ENCODE measurements around the gene ZNF414.

The ZNF414 gene

DNA sequence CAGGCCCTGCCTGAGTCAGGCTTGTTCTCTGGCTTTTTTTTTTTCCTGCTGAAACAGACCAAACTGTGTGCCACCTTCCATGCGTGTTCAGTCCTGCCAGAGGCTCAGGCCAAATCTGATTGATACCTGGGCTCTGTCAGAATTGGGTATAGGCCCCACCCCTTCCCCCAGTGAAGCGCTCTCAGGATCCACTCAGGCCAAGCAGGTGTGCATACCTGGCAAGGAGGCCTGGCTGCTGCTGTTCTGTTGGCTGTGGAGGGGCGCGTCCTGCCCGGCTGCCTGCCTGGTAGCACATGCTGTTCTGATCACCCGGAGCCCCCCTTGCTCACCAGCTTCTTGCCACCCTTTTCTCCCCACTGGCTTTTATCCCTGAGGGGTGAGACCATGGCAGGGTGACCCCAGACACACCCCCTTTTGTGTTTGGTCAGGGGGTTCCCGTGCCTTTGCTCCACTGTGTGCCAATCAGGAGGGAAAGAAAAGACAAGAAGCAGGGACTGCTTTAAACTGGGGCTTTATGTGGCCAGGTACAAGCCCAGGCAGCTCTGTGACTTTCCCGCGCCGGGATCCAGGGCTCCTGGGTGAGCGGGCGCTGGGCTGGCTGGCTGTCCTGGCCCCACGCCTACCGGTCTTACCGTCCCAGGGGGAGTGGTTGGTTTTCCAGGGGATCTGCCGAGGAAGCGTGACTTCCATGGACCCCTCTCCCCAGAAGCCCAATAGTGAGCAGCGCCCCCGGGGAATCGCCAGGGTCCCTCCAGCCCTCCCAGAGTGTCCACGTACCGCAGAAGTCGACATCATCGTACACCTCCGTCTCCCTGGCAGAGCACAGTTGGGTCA, 24.2 kb downstream of the ZNF414 start:
- no peak for DNase-seq

DNA sequence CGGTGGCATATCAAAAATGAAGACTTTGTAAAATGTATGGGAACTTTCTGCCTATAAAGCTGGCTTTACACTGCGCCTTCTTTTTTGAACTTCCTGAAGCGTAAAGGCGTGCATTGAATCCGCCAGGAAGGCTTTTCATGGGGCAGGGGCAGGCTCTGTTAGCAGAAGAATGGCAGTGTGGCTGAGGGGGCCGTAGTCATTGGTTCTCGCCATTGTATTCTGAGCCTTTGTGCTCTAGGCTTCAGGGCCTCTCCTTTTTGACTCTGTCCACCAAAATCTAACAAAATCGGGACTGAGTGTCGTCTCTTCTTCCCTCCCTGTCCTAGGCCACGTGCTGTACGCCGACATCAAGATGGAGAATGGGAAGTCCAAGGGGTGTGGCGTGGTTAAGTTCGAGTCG, 25.6 kb downstream of the ZNF414 start:
- DNase-seq, result no peak

GRCh38 chr19:8487137-8487851, 26.7 kb downstream of the ZNF414 start:
- no peak for DNase-seq

DNA sequence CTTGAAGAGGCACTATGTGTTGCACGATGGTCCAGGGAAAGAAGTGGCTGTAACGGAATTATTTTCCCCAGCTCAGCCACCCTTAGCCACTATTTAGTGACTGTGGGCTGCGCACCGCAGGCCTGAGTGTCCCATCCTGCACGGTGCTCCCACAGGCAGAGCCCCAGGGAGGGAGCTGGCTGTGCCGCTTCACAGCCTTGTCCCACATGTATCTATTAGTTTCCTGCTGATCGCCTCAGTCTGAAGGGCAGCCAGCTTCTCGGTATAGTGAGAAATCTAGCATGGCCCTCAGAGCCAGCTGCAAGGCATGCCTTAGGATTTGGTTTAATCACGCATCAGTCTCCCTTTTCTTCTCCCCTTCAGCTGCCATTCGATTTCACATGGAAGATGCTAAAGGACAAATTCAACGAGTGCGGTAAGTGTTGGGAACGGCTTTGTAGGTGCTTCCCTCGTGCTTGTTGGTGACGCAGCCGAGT, 27.3 kb downstream of the ZNF414 start:
- DNase-seq, result no peak

DNA sequence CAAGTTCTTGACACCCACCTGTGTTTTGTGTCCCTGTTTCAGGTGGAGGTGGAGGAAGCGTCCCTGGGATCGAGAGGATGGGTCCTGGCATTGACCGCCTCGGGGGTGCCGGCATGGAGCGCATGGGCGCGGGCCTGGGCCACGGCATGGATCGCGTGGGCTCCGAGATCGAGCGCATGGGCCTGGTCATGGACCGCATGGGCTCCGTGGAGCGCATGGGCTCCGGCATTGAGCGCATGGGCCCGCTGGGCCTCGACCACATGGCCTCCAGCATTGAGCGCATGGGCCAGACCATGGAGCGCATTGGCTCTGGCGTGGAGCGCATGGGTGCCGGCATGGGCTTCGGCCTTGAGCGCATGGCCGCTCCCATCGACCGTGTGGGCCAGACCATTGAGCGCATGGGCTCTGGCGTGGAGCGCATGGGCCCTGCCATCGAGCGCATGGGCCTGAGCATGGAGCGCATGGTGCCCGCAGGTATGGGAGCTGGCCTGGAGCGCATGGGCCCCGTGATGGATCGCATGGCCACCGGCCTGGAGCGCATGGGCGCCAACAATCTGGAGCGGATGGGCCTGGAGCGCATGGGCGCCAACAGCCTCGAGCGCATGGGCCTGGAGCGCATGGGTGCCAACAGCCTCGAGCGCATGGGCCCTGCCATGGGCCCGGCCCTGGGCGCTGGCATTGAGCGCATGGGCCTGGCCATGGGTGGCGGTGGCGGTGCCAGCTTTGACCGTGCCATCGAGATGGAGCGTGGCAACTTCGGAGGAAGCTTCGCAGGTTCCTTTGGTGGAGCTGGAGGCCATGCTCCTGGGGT, 28.2 kb downstream of the ZNF414 start:
- DNase-seq, result no peak

GRCh38 chr19:8484331-8484894, 29.6 kb downstream of the ZNF414 start:
- no peak for DNase-seq

- no peak for DNase-seq
Observed at GRCh38 chr19:8483165-8483564, 30.8 kb downstream of the ZNF414 start.

DNA sequence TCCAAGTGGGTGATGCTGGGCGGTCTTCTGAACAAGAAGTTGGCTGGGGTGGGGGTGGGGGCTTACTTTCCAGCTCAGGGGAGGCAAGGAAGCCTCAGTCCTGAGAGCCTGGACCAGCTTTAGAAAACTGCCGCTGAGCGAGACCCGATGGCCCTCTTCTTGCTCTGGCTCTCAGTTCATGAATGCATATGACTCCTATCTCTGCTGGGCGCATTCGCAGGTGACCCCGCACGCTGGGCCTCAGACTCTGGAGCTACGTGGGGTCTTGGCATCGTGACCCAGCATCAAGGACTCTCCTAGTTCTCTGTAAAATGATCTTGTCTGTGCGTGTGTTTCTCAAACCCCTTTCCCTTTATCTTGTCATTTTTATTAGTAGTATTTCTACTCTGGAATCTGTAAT, 31.3 kb downstream of the ZNF414 start:
- DNase-seq, result no peak

GRCh38 chr19:8481616-8482015, 32.4 kb downstream of the ZNF414 start:
- DNase-seq, result no peak

DNA sequence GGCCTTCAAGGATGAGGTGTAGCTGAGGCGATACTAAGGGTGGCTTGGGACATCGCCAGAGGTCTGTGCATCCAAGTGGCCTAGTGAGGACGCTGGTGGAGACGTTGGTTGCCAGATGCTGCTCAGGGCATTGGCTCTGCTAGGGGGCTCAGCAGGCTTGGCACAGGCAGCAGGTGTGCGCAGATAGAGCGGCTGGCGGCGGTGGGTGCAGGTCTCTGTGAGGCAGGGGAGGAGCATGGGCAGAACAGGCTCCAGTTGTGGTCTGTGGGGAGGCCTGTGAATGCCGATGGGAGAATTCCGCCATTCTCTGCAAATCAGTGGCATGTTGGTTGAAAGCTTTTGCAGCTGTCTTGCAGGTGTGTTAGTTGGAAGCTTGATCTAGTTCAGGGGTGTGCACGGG, 32.8 kb downstream of the ZNF414 start:
- DNase-seq, result no peak

- no peak for DNase-seq
Observed at GRCh38 chr19:8478598-8478997, 35.4 kb downstream of the ZNF414 start.

DNA sequence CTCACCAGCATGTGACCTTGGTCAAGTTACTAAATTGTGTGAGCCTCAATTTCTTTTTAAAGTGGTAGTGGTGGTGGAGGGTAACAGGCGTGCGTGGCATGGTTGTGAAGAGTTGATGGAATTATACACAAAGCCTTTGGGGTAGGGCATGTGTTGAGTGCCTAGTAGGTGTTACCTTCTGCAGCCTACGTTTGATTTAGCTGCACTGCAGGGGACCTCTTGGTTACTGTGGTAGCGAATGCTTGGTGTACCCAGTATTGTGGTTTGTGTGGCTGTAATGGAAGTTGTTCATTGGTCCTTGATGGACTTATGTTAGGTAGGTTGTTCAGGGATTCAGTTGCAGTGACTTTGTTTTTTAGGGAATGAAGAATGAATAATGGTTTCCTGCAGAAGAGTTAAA, 36.1 kb downstream of the ZNF414 start:
- DNase-seq, result no peak

GRCh38 chr19:8476524-8476923, 37.4 kb downstream of the ZNF414 start:
- no peak for DNase-seq

GRCh38 chr19:8475005-8475404, 39.0 kb downstream of the ZNF414 start:
- no peak for DNase-seq

DNA sequence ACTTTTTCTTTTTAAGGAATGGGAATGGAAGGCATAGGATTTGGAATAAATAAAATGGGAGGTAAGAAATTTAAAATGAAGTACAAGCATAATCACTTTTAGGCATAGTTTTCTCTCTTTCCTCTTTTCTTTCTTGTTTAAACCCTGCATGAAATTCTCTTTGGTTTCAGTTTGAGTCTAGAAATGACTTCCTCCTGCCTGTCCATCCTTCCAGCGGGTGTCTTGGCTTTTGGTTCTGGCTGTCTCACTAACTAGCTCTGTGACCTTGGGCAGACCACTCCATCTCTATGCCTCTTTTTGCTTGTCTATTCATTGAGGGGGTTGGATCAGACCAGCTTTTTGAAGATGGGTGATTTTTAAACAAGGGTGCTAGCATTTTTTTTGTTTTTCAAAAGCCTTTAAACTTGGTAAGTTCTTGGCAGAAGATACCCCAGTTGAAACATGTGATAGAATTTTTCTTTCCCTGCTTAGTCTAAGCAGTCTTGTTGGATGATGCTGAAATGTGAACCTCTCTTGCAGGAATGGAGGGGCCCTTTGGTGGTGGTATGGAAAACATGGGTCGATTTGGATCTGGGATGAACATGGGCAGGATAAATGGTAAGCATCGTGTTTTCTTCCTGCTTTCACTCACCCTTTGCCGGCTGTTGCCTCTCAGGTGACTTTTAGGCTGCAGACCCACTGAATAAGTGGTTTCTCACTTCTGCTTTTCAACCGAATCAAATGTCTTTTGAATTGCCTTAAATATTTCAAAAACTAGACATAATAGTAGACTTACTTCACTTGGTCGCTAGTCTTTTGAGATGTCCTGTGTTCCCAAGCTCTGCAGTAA, 40.1 kb downstream of the ZNF414 start:
- DNase-seq, result no peak

- no peak for DNase-seq
Observed at GRCh38 chr19:8469613-8470368, 44.2 kb downstream of the ZNF414 start.

DNA sequence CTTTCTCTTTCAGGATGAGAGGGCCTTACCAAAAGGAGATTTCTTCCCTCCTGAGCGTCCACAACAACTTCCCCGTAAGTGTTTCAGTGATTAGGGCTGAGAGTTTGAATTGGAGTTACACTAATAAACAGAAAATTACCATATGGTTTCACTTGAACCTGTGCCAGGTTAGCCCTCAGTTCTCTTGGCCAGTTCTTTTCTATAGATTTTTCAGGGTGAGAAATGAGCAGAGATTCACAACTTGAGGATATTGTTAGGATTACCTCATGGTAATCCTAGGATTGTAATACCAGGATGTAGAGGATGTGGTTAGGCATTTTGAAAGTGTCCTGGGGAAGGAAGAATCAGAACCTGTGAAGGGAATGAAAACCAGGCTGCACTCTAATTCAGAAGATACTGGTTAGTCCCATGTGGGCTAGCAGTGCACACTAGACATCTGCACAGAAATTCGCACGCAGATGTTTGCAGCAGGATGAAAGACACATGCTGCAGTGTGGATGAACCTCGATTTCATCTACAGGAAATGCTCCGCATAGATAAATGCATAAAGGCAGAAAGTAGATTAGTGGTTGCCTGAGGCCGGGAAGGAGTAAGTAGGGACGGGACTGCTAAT, 45.1 kb downstream of the ZNF414 start:
- no peak for DNase-seq

DNA sequence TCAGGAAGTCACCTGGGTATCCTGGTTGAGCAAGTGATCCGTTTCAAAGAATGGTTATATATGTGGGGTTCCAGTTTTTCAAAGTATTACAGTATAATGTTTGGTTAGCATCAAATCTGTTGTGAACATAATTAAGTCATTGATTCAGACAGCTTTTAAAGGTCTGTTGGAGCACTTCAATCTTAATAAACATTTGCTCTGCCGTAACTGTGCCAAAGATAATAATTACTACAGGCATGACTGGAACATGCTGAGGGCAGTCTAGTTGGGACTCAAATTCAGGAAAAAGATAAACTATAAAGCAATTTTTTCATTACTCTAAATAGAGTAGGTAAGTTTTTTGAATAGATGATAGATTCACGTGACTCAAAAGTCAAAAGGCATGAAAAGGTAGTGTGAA, 45.8 kb downstream of the ZNF414 start:
- no peak for DNase-seq

DNA sequence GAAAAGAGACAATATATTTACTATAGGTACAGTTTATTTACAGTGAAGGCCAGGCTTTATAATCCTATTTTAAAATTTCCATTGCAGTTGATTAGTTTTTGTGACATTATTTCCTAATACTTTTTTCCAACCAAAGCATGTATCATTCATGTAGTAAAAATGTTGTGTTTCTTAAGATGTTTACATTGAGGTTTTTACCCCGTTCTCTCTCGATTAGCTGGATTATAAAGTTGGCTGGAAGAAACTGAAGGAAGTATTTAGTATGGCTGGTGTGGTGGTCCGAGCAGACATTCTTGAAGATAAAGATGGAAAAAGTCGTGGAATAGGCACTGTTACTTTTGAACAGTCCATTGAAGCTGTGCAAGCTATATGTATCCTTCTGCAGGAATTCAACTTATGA, 47.9 kb downstream of the ZNF414 start:
- no peak for DNase-seq

DNA sequence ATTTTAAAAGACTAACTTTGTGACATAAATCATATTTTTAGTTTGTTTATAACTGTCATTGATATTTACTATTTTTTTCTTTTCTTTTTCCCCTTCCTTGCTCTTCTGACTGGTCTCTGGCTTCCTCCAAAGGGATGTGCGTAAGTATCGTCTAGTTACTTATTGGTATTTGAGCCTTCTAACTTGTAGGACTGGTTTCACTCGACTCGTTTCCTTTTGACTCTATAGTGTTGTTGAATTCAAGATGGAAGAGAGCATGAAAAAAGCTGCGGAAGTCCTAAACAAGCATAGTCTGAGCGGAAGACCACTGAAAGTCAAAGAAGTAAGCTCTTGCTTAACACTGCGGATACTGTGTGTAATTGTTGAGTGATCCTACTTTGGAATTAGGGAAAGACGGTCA, 50.6 kb downstream of the ZNF414 start:
- DNase-seq, result no peak

GRCh38 chr19:8462571-8462970, 51.4 kb downstream of the ZNF414 start:
- DNase-seq, result no peak

All from retina (tissue), 1 donor.